HG02642 (cell line): ENCODE results near the gene UGT1A8.
A peak's percentile ranks its signal among the peaks of the same experiment; 100 is the strongest.
"Not testable (repeated sequence)": the region's sequence is repeated elsewhere in the genome, so short reads cannot be mapped to it uniquely, and the experiment has no call there.

Experiments used
- ATAC-seq: cut with Tn5 transposase; IDR thresholded peaks from one replicate; pipeline ENCODE4 v1.9.1; 2021; ENCODE audit warnings: mild to moderate bottlenecking; ENCODE audit not compliant: unreplicated experiment, poor library complexity

UGT1A8 gene

GRCh38 chr2:233711312-233712008, 94.0 kb downstream of the UGT1A8 start:
- peak; percentile 68 for ATAC-seq

- no peak for ATAC-seq
Measured at GRCh38 chr2:233712611-233713261, 95.3 kb downstream of the UGT1A8 start, which contains the start of gene UGT1A5. Gene UGT1A5, plus strand, starts transcription at chr2:233712907. Its CDS starts 85 bp downstream, at chr2:233712992.

GRCh38 chr2:233713262-233713615, 95.8 kb downstream of the UGT1A8 start:
- no peak for ATAC-seq

- no peak for ATAC-seq
Measured at GRCh38 chr2:233714121-233714520, 96.7 kb downstream of the UGT1A8 start.

- no peak for ATAC-seq
Measured at GRCh38 chr2:233718552-233718951, 101.1 kb downstream of the UGT1A8 start, which contains the start of gene UGT1A4. Gene UGT1A4, plus strand, starts transcription at chr2:233718736. Its CDS starts 85 bp downstream, at chr2:233718821.

GRCh38 chr2:233728723-233729301, 111.4 kb downstream of the UGT1A8 start, which contains the start of gene UGT1A3:
Gene UGT1A3, plus strand, starts transcription at chr2:233729042. Its CDS starts 85 bp downstream, at chr2:233729127.
- no peak for ATAC-seq

GRCh38 chr2:233736868-233737653, 119.6 kb downstream of the UGT1A8 start:
- not testable (repeated sequence) for ATAC-seq

- ATAC-seq, result no peak
Measured at GRCh38 chr2:233740870-233741269, 123.4 kb downstream of the UGT1A8 start.

- ATAC-seq, result no peak
Measured at GRCh38 chr2:233743464-233744259, 126.2 kb downstream of the UGT1A8 start.

- no peak for ATAC-seq
Measured at GRCh38 chr2:233745073-233745755, 127.8 kb downstream of the UGT1A8 start.

- not testable (repeated sequence) for ATAC-seq
Measured at GRCh38 chr2:233745838-233746237, 128.4 kb downstream of the UGT1A8 start.

GRCh38 chr2:233746475-233747282, 129.2 kb downstream of the UGT1A8 start:
- no peak for ATAC-seq

- ATAC-seq, result no peak
Measured at GRCh38 chr2:233747283-233747544, 129.8 kb downstream of the UGT1A8 start.

- ATAC-seq, result not testable (repeated sequence)
Measured at GRCh38 chr2:233750689-233751088, 133.3 kb downstream of the UGT1A8 start.

GRCh38 chr2:233751212-233752009, 134.0 kb downstream of the UGT1A8 start:
- not testable (repeated sequence) for ATAC-seq

- no peak for ATAC-seq
Measured at GRCh38 chr2:233754872-233755611, 137.6 kb downstream of the UGT1A8 start.

GRCh38 chr2:233756429-233757081, 139.1 kb downstream of the UGT1A8 start:
- no peak for ATAC-seq
